ENCODE data around the gene ANGEL2.
"Not testable (repeated sequence)": the region's sequence is repeated elsewhere in the genome, so short reads cannot be mapped to it uniquely, and the experiment has no call there.

Gene ANGEL2

DNA sequence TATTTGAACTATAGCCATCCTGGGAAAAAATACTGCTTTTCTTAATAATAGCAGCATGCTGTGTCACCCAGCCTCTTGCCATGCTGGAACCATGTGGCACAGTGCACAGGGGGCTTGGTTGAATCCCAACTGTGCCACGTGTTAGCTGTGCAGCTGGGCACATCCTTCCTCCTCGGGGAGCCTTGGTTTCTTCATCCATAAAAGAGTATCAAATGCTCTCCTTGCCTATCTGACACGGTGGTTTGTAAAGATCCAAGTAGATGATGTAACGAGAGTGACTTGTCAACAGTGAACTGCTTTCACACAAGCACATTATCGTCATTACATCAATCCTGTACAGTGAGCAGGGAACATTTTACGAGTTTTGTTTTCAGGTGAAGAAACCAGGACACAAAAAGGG lies 41.0 kb downstream of the ANGEL2 start:
- DNase-seq = no peak

DNA sequence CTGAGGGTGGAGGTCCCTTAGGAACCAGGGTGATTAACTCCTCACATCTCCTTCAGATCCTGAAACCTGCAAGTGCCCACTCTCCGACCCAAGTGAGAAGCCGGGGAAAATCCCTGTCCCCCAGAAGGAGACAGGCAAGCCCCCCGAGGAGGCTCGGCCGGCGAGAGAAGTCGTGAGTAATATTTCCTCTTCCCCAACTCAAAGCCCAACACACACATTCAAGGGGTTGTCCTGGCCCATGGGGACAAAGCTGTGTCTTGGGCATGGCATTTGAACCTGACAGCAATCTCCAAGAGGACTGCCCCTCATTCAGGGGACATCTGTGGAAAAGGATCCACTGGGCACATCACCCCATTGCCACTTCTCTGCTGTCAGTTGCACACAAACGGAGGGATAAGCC lies 41.8 kb downstream of the ANGEL2 start:
- no peak for DNase-seq

DNA sequence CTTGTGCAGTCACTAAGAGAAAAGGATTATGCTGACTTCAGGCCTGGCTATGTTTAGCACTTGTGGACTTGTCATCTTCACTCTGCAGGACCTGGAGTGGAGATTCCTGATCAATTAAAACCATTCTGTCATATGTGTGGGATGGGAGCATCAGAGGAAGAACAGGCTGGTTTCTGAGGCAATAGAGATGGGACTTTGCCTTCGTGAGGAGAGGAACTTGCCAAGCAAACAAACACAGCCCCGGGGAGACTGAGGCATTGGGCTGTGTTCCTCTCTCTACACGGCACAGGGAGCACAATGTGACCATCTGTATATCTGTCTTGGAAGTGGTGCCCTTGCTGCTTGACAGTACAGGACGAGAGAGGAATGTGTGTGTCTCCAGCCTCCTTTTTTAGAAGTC lies 42.2 kb downstream of the ANGEL2 start:
- DNase-seq = no peak

DNA sequence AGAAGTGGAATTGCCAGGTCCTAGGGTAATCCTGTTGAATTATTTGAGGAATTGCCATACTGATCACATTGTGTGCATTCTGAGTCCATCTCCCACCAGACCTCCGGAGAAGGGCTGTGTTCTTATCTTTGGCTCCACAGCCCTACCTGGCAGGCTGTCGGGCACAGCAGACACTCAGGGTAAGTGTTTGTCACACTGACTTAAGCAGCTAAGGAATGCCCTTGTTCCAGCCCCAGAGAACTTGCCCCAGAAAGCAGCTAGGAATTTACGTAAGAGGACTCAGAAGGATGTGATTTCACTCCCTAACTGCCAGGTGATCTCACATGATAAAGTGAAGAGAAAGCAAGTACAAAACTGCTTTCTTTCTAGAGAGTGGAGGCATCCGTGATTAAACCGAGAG lies 44.4 kb downstream of the ANGEL2 start:
- DNase-seq = no peak

DNA sequence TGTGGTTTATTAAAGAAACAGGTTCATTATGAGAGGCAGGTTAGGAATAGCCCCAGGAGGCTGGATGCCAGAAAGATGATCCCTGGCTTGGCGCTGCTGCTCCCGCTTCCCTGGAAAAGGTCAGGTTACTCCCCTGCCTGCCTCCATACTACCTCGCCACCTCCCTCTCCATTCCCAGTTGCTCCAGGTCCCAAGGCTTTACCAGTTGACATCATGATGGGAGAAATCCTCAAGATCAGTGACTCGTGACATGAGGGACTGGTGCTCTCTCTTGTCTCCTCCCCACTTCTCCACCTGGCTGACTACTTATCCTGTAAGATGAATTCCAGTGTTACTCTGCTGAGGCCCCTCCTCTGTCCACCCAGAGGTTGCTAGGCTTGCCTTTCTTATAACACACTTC lies 45.6 kb downstream of the ANGEL2 start:
- no peak for DNase-seq

DNA sequence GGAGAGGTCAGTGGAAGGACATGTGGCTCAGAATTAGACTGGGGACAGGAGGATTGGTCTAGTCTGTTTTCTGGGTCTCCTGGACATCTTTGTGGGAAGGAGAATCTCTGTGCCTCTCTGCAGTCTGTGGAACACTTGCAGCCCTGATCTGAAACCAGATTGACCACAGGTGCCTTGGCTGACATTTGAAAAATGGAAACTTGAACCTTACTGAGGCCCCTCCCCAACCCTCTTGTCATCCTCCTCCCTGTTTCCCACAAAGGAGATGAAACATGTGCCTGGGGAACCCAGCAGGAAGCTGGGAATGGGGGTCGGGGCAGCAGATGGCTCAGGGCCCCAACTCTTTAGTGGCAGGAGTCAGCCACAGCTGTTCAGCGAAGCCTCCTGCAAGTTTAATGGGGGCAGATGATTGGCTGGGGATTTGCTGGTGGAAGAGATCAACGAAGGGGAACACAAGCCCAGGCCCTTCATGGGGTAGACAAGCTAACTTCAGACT lies 47.3 kb downstream of the ANGEL2 start:
- no peak for DNase-seq

DNA sequence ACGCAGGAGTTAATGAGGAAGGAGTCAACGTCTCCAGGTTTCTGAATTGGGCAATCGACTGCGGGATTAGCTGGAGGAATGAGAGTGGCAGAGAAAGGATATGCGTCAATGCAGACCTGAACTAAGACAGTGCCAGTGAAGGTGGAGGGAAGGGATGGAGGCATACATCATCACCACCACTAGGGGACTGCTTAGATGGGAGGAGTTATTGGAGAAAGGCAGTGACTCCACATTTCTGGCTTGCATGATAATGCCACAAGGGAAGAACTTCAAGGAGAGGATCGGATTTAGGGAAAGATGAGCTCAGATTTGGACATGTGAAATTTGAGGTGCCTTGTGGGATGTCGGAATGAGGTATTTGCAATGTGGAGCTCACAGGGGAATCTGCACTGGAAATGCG lies 47.9 kb downstream of the ANGEL2 start:
- no peak for DNase-seq

DNA sequence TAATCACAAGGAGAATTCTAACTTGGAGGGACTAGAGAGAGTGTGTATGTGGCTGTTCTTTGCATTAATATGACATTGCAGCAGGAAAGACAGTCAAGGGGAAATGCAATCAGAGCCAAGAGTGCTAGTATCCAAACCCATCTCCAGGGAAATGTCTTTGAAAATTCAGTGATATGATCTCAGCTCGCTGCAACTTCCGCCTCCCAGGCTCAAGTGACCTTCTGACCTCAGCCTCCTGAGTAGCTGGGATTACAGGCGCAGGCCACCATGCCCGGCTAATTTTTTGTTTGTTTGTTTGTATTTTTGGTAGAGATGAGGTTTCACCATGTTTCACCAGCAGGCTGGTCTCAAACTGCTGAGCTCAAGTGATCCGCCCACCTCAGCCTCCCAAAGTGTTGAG lies 49.1 kb downstream of the ANGEL2 start:
- DNase-seq = no peak

DNA sequence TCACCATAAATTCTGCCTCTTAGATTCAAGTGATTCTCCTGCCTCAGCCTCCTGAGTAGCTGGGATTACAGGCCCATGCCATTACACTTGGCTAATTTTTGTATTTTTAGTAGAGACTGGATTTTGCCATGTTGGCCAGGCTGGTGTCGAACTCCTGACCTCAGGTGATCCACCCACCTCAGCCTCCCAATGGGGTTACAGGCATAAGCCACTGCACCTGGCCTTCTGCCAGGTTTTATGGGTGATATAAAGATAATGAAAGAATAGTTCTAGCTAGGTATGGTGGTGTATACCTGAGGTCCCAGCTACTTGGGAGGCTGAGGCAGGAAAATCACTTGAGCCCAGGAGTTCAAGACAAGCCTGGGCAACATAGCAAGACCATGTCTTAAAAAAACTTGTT lies 50.7 kb downstream of the ANGEL2 start:
- not testable (repeated sequence) for DNase-seq

DNA sequence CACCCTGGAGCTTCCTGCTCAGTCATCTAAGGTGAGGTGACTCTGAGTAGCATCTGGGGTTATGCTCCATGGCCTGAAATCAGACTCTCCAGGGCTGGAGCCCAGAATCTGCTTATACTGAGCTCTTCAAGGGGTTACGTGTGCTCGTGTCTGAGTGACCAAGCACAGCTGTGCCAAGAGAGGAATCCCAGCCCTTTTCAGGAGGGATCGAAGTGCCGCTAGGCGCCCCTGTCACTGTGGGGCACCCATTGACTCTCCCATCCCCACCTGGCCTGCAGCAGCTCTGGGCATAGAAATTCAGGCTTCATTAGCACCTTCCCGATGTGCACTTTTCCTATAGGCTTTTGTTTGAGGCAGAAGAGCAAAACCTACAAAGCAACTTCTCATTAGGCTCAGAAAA lies 51.6 kb downstream of the ANGEL2 start:
- no peak for DNase-seq

DNA sequence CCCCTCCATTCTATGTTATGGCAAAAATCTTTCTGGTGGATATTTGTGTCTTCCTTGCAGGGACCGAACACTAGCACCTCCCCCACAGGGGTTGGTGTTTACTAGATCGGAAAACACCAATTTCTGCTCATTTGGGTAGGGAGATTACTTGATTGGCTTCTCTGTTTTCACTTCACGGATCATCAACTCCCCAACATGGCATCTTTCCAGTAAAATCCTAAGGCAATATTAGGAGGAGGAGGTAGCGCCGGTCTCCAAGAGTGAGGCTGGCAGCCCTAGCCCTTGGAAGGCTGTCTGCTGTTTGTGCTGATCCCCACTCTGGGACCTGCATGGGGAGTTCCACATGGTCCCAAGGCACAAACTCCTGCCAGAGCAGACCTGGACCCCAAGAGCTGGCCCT lies 53.2 kb downstream of the ANGEL2 start:
- peak; percentile 80 for DNase-seq

DNA sequence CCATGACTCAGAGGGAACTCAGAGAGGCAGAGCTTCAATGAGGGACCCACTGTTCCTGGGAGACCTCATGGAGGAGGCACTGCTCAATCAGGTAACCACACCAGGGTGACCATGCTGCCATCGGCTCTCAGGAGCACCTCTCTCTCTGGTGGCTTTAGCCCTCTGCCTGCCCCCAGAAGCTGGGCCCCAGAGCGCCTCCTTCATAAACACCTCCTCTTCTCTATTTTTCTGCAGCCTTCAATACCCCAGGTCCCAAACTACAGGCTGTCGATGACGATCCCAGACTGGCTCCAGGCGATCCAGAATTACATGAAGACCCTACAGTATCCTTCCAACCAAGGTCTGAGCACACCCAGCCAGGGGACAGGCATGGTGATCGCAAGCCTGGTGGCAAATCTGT lies 54.7 kb downstream of the ANGEL2 start:
- no peak for DNase-seq

DNA sequence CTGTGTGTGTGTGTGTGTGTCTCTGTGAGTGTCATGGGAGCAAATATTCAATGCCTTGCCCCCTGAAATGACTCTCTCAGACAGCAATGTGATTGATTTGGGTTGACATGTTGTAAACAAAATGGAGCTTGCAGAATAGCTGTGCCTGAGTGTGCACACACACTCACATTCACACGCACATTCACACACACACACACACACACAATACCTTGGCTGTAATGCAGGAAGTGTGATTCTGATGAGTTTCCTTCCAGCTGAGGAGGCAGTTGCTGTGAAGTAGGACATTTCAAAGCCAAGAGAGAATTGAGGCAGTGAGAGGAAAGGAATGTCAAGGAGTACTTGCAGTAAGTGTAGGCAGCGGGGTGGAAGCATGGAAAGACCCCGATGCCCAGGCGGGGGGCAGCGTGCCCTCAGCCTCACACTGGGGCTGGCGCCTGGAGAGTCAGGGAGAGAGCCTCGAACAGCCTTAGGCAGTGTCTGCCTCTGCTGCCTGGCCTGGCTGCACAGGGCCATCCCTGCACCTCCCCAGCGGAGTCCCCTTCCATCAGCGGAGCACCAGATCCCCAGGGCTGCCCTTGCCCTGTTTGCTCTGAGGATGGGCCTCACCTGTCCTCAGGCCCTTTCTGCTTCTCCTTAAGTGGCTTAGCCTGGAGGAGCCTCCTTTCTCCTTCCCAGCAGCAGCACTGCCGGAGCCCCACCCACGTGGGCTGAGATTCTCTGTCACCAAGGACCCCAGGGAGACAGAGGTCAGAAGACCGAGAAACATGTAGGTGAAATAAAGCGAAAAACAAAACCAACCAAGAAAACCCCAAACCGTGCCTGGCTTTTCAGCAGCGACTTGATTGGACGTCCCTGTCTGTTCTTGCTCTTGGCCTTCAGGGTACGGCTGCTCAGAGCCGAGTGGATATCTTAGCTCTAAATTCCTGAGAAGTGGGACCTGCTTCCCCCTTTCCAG lies 56.1 kb downstream of the ANGEL2 start:
- no peak for DNase-seq

DNA sequence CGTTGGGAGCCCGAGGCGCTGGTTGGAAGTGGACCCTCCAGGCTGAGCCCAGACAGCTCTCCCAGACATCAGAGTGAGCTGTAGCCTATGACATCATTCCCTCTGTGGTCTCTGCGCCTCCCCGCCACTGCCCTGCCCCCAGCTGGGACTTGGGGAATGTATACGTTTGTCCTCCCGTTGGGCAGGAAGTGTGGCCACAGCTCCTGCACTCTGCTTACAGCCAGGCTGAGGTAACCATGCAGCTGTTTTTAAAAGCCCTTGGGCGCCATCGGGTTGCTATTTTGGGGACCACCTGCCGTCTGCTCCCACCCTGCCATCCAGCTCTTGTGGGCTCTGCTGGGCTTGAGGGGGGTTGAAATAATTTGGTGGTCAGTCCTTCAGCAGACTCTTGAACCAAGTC lies 57.5 kb downstream of the ANGEL2 start:
- no peak for DNase-seq

DNA sequence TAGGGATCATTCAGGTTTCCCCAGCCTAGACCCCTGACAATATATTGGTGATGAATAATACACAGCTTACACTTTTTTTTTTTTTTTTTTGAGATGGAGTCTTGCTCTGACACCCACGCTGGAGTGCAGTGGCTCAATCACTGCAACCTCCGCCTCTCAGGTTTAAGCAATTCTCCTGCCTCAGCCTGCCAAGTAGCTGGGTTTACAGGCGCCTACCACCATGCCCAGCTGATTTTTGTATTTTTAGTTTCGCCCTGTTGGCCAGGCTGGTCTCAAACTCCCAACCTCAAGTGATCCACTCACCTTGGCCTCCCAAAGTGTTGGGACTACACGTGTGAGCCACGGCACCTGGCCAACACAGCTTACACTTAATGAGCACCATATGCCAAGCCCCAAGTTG lies 58.1 kb downstream of the ANGEL2 start:
- no peak for DNase-seq

DNA sequence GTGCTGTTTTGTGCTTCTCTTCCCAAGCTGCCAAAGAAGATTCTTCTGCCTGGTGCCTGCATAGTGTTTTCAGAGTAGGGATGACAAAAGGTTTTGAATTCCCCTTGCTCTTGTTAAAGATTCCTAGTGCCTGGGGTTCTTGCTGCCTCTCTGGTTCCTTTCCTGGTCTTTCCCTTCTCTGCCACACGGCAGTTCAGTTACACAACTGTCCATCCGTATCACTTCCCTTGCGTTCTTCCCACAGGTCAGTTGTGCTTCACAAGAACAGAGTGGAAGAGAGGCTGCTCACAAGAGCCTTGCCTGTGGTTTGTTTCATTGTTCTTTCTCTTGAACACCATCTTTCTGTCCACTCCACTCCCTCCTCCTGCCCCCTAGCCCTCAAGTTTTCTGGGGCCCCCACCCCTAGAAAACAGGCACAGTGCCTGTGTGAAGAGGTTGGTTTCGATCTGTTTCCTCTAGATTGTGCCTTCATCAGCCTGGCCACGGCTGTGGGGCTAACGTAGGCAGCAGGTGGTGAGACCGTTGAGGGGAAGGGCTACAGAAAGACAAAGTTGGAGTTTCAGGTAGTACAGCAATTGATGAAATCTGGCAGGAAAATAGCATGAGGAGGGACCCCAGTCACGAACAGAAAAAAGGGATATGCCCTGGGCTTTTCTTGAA lies 59.6 kb downstream of the ANGEL2 start:
- no peak for DNase-seq

DNA sequence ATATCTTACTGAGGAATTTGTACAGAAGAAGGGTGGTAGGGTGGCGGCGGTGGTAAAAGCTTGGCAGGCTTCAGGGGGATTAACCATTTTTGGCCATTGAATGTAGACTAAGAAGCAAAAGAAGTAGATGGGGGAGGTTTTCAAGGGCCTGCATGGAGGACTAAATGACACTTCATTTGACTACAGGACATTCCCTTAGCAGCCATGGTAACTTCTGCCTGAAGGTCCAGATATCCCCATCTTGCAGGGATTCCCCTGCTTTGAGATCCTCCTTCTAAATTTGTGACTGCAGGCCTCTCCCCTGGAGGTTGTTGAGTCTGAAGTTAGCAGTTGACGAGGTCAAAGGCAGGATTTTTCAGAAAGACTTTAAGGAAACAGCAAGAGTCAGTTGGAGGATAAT lies 60.6 kb downstream of the ANGEL2 start:
- DNase-seq = no peak

DNA sequence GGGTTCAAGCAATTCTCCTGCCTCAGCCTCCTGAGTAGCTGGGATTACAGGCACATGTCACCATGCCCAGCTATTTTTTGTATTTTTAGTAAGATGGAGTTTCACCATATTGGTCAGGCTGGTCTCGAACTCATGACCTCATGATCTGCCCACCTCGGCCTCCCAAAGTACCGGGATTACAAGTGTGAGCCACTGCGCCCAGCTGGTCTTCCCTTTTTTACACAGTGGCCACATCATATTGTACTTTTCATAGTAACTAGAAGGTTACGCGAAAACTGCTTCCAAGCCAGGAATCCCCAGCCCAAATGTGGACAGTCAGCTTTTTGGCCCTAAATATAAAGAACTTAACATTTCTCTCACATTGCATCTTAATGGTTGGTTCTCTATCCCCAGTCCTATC lies 61.2 kb downstream of the ANGEL2 start:
- DNase-seq = no peak

DNA sequence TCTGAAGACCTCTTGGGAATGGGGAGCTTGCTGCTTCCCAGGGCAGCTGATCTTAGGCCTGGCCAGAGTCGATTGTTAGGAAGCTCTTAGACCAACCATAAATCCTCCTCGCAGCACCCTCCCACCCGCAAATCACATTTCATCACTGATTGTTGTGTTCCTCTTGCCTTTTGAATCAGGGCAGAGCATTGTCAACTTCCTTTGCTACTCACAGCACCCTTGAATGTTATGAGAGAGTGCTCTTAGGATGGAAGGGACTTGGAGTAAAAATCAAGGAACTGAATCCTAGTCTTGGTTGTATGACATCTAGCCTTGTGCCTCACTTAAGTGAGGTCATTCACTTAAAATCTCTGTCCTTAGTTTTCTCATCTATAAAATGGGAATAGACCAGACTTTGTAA lies 62.3 kb downstream of the ANGEL2 start:
- no peak for DNase-seq

DNA sequence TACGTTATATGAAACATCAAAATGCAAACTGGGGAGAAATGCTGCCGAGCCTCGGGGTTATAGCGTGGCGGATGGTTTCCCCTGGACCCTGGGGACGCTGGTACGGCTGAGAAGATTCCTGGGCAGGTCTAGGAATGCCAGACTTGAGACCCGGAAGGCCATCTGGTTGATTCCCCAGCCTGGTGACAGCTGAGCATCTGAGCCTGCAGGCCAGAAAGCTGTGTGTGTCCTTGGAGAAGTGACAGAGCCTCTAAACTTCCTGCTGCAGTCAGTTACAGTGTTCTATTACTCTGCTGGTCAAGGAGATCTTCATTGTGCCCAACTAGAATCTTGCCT lies 63.1 kb downstream of the ANGEL2 start:
- DNase-seq = no peak

DNA sequence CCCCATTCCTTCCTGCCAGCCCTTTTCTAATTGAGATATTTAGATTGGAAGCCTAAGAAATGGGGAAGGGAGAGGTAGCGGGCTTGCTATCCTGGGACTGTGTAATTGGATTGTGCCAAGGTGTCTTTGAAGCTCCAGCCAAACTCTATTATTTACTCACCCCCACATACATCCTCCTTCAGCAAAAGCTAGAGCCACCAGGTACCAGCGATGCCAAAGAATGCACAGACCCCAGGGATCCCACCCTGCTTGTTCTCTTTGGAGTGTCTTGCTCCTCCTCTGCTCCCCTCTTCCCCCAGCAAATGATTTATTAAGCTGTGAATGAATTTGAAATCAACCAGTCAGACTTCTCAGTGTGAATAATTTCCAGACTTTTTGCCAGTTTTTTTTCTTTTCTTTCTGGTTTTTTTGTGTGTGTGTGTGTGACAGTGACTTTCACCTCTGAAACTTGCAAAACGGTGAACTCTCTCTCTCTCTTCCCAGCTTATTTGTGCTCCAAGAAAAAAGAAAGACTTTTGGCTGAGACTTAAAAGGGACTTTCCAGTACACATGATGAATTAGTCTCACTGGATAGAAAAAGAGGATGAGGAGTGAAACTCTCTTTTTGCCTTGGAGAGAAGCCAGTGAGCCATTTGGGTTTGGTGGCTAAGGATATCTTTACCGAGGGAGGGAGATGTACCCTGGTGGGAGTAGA lies 63.6 kb downstream of the ANGEL2 start:
- no peak for DNase-seq

DNA sequence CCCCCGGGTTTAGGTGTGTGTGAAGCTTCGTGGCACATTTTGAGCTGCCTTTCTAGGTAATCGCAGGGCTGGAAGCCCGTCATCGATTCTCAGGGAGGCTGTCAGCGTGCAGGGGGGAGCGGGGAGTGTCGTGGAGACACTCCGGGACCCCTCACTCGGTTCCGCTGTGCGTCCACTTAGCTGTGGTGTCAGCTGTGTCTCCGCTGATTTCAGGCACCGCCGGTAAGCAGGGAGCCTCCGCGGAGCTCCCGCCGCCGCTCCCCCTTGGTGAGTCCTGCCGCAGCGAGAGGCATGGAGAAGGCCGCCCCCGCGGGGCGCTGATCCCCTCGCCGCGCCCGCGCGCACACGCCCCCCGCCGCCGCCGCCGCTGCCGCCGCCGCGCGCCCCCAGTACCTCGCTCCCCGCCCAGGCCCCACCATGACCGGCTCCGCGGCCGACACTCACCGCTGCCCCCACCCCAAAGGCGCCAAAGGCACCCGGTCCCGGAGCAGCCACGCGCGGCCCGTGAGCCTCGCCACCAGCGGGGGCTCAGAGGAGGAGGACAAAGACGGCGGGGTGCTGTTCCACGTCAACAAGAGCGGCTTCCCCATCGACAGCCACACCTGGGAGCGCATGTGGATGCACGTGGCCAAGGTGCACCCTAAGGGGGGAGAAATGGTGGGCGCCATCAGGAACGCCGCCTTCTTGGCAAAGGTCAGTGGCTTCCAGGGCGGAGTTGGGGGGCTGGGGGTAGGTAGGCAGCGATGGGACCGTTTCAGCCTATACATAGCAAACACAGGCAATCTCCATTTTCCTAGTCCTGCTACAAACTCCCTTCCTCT lies 64.3 kb downstream of the ANGEL2 start:
- DNase-seq = no peak

All from NCI-H1048 (cell line).